Hepatocyte (in vitro differentiated cells): Measurements from ENCODE around the gene TBL1X. TPM values are rescaled to one million over a fixed set of nuclear protein-coding genes. Genes with fewer than 3 reads are reported as not detected.

Source experiments
- DNase-seq: peaks from one replicate; pipeline ENCODE4 v3.0.0-alpha.2; 2016; ENCODE audit warnings: low spot score
- H2AFZ ChIP-seq: fragments of 200-600 bp; sonication (generic); 2 replicates; pipeline ENCODE4 v1.6.0; 2016; ENCODE audit warnings: antibody characterized with exemption, mild to moderate bottlenecking
- H3K27ac ChIP-seq: fragments of 200-600 bp; sonication (generic); 2 replicates; pipeline ENCODE4 v1.5.1; 2016; ENCODE audit warnings: mild to moderate bottlenecking
- H3K27me3 ChIP-seq: fragments of 200-600 bp; sonication (generic); 2 replicates; pipeline ENCODE4 v1.6.1; 2016
- H3K36me3 ChIP-seq: fragments of 200-600 bp; sonication (generic); replicated peaks from 2 replicates; pipeline ENCODE4 v1.5.1; 2016; ENCODE audit warnings: low read depth; ENCODE audit not compliant: insufficient read depth
- H3K4me1 ChIP-seq: fragments of 200-600 bp; sonication (generic); 2 replicates; pipeline ENCODE4 v1.5.1; 2016; ENCODE audit warnings: mild to moderate bottlenecking, moderate library complexity; ENCODE audit not compliant: insufficient read depth
- H3K4me2 ChIP-seq: fragments of 200-600 bp; sonication (generic); 2 replicates; pipeline ENCODE4 v1.6.0; 2016
- H3K4me3 ChIP-seq: fragments of 200-600 bp; sonication (generic); 2 replicates; pipeline ENCODE4 v1.5.1; 2016; ENCODE audit warnings: mild to moderate bottlenecking
- H3K79me2 ChIP-seq: fragments of 200-600 bp; sonication (generic); 2 replicates; pipeline ENCODE4 v1.6.0; 2017; ENCODE audit warnings: mild to moderate bottlenecking
- H3K9me2 ChIP-seq: fragments of 200-600 bp; sonication (generic); replicated peaks from 2 replicates; pipeline ENCODE4 v1.6.0; 2017; ENCODE audit warnings: mild to moderate bottlenecking; ENCODE audit not compliant: insufficient read depth
- H3K9me3 ChIP-seq: fragments of 200-600 bp; sonication (generic); 2 replicates; pipeline ENCODE4 v1.5.1; 2016; ENCODE audit warnings: low read depth, mild to moderate bottlenecking
- H4K20me1 ChIP-seq: fragments of 200-600 bp; sonication (generic); 2 replicates; pipeline ENCODE4 v1.6.0; 2016; ENCODE audit warnings: mild to moderate bottlenecking; ENCODE audit not compliant: insufficient read depth, poor library complexity, severe bottlenecking
- EZH2 ChIP-seq: fragments of 200-600 bp; sonication (generic); IDR thresholded peaks from 2 replicates; pipeline ENCODE4 v1.6.1; 2016; ENCODE audit warnings: antibody characterized with exemption, mild to moderate bottlenecking, borderline replicate concordance
- EZH2phosphoT487 ChIP-seq: fragments of 200-600 bp; sonication (generic); IDR thresholded peaks from one replicate; pipeline ENCODE4 v1.6.1; 2018; ENCODE audit warnings: antibody characterized with exemption, mild to moderate bottlenecking, low read depth, moderate library complexity; ENCODE audit not compliant: unreplicated experiment, severe bottlenecking
- WGBS: methylation state at CpG from one replicate; pipeline ENCODE4 v1.1.6; 2016; ENCODE audit warnings: low lambda C conversion rate; ENCODE audit errors: missing lambda C conversion rate; 5-methylcytosine and 5-hydroxymethylcytosine counted together
- polyA plus RNA-seq: library from polyadenylated mRNA; unstranded; fragments of >200 nt; fragmentation: Nextera tagmentation; extraction: Ambion mirVana; gene quantifications from 2 replicates; pipeline ENCODE4 v1.2.1, GENCODE V29; 2016
- total RNA-seq: library from RNA; depleted of rRNA; stranded (reverse); fragments of >200 nt; gene quantifications from 2 replicates; pipeline ENCODE4 v1.2.3, GENCODE V29; 2014
- TF ChIP-seq, protein P1 (sequence below): fragments of 200-600 bp; sonication (generic); IDR thresholded peaks from 2 replicates; pipeline ENCODE4 v1.5.1; 2016; ENCODE audit warnings: antibody characterized with exemption, mild to moderate bottlenecking; ENCODE audit not compliant: poor library complexity

Gene TBL1X
- total and polyA plus RNA-seq, 2 experiments from 2014 or later, result 14.9 to 16.0 TPM

DNA sequence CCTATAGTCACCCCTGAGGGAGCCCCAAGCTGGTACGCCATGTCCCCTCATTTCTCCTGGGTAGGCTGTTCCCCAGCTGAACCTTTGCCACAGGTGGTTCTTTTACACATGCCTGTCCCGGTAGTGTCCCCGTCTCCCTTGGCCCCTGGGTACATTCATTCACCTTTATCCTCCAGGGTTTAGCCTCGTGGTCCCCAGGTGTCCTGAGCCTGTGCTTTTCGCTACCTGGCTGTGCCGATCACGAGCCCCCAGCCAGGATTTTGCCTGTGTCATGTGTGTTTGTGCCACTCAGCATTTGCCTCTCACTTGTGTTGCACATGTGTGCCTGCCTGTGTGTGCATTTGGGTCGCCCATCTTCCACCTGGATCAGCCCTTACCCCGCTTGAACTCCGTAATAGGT is 243.2 kb downstream of the TBL1X start:
- Histone ChIP-seq H3K9me2 (no peaks in the 10 kb centered on the region), H3K4me1 (no peaks in the 10 kb centered on the region), H4K20me1 (no peaks in the 10 kb centered on the region), H3K36me3 (no peaks in the 10 kb centered on the region), H3K27ac (no peak overlapping the region), H3K27me3 (no peaks in the 10 kb centered on the region), H3K9me3 (no peaks in the 10 kb centered on the region), H3K79me2 (no peaks in the 10 kb centered on the region), H3K4me2 (no peak overlapping the region), H3K4me3 (no peak overlapping the region), H2AFZ (no peak overlapping the region)
- TF ChIP-seq, protein P1, sequence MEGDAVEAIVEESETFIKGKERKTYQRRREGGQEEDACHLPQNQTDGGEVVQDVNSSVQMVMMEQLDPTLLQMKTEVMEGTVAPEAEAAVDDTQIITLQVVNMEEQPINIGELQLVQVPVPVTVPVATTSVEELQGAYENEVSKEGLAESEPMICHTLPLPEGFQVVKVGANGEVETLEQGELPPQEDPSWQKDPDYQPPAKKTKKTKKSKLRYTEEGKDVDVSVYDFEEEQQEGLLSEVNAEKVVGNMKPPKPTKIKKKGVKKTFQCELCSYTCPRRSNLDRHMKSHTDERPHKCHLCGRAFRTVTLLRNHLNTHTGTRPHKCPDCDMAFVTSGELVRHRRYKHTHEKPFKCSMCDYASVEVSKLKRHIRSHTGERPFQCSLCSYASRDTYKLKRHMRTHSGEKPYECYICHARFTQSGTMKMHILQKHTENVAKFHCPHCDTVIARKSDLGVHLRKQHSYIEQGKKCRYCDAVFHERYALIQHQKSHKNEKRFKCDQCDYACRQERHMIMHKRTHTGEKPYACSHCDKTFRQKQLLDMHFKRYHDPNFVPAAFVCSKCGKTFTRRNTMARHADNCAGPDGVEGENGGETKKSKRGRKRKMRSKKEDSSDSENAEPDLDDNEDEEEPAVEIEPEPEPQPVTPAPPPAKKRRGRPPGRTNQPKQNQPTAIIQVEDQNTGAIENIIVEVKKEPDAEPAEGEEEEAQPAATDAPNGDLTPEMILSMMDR, result no peak
- no peak for TF ChIP-seq EZH2
- no peak for TF ChIP-seq EZH2phosphoT487
- WGBS, result 85% methylated on average over 10 of the region's 10 CpGs
- no peak for DNase-seq

DNA sequence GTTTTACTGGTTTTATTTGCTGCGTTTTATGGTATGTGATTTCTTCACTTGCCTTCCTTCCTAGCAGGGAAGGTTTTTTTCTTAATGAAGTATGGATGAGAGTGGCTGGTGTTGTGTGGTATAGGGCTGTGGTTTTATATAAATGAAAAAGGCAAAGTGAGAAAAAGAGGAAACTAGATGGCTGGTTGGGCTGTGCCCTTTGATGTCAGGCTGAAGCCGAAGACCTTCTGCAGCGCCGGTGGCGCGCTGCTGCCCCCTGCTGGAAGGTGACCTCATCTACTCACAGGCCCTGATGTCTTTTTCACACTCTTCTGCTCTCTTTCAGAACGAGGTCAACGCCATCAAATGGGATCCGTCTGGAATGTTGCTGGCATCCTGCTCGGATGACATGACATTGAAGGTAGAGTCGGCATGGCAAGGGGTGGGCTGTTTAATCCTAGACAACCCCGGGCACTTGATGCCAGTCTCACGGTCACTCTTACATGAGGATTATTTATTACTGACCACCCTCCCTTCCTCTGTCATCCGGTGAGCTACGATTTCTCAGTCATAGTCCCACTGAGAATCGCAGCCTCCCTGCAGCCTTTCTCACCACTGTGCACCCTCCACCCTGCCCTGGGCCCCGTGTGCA is 244.2 kb downstream of the TBL1X start:
- TF ChIP-seq, protein P1, result peak; percentile 67
- no peak for TF ChIP-seq EZH2phosphoT487
- WGBS, result 48% methylated on average over 17 of the region's 17 CpGs
- H3K27ac ChIP-seq, result no peak overlapping the region

DNA sequence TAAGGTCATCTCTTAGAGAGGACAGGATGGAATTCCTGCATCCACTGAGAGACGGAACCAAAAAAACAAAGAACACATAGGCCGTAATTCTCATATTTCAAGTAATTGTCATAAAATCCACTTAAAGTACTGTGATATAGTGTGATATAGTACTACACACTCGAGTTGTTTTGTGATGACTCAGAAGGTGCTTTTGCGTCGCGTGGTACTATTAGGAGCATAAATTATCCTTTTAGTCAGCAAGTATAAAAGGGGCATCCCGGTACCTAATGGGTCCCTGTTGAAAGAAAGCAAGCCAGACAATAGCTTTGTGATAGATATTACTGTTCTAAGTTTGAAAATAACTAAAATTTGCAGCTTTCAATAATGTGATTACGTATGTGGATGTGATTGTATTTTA is 245.5 kb downstream of the TBL1X start:
- Histone ChIP-seq H4K20me1 (no peaks in the 10 kb centered on the region), H3K9me3 (no peaks in the 10 kb centered on the region), H3K36me3 (no peaks in the 10 kb centered on the region), H3K4me2 (no peak overlapping the region), H2AFZ (no peak overlapping the region), H3K9me2 (no peaks in the 10 kb centered on the region), H3K4me1 (no peaks in the 10 kb centered on the region), H3K4me3 (no peak overlapping the region), H3K79me2 (no peaks in the 10 kb centered on the region), H3K27ac (no peak overlapping the region), H3K27me3 (no peaks in the 10 kb centered on the region)
- WGBS, result 86% methylated on average over 8 of the region's 8 CpGs
- no peak for TF ChIP-seq EZH2phosphoT487
- TF ChIP-seq, protein P1, result no peak
- TF ChIP-seq EZH2, result no peak
- no peak for DNase-seq

More for the DNA sequence above, 244.2 kb downstream of the TBL1X start:
- no peaks in the 10 kb centered on the region for H3K79me2 ChIP-seq
- no peaks in the 10 kb centered on the region for H3K36me3 ChIP-seq
- DNase-seq, result peak; percentile 79
- no peak overlapping the region for H3K4me2 ChIP-seq
- H3K4me3 ChIP-seq, result no peak overlapping the region
- H4K20me1 ChIP-seq, result no peaks in the 10 kb centered on the region
- H3K9me3 ChIP-seq, result no peaks in the 10 kb centered on the region
- H3K9me2 ChIP-seq, result no peaks in the 10 kb centered on the region
- H3K4me1 ChIP-seq, result no peaks in the 10 kb centered on the region
- H3K27me3 ChIP-seq, result no peaks in the 10 kb centered on the region
- H2AFZ ChIP-seq, result no peak overlapping the region
